ENCODE data around the gene MAP3K6.

Gene MAP3K6

GRCh38 chr1:27357281-27358037 is 9.3 kb downstream of the MAP3K6 start:
- peaks cover 8% of the 10 kb centered on the region for H3K36me3 ChIP-seq

DNA sequence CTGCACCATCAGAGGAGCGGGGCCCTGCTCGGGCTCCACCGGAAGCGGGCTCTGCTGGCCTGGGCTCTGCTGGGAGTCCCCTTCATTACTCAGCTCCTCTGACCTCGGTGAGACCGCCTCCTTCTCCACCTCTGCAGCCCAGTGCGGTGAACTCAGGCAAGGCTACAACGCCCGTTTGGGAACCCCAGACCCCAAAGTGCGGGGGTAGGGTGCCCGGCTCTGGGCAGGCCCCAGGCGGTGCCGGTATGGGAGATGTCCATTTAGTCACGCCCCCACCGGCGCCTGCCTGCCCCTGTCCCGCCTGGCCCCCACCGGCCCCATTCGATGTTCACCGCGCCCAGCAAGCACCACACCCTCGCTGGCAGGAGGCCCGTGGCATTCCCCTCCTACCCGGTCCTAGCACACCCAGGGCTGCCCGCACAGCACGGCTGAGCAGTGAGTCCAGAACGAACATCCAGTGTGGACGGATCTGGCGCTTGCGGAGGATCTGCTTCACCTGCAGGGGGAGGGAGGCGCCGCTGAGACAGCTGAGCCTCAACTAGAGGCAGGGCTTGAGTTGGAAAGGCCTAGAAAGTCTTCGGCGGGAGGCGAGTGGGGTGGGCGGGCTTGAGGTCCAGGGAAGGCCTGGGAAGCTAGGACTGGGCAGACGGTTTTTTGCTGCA is 10.0 kb downstream of the MAP3K6 start:
- no peak overlapping the region for H3K4me3 ChIP-seq (ENCODE audit: low read depth, low read length)

More at GRCh38 chr1:27357281-27358037, 9.3 kb downstream of the MAP3K6 start:
- peak; percentile 70 for DNase-seq
- Histone ChIP-seq H3K27me3 (ENCODE audit: insufficient read depth, low read depth, severe bottlenecking) (no peaks in the 10 kb centered on the region), H3K27ac (no peak overlapping the region), H3K9me3 (ENCODE audit: severe bottlenecking) (no peaks in the 10 kb centered on the region), H3K4me3 (ENCODE audit: low read depth, low read length) (no peak overlapping the region)
- TF ChIP-seq, protein P1, sequence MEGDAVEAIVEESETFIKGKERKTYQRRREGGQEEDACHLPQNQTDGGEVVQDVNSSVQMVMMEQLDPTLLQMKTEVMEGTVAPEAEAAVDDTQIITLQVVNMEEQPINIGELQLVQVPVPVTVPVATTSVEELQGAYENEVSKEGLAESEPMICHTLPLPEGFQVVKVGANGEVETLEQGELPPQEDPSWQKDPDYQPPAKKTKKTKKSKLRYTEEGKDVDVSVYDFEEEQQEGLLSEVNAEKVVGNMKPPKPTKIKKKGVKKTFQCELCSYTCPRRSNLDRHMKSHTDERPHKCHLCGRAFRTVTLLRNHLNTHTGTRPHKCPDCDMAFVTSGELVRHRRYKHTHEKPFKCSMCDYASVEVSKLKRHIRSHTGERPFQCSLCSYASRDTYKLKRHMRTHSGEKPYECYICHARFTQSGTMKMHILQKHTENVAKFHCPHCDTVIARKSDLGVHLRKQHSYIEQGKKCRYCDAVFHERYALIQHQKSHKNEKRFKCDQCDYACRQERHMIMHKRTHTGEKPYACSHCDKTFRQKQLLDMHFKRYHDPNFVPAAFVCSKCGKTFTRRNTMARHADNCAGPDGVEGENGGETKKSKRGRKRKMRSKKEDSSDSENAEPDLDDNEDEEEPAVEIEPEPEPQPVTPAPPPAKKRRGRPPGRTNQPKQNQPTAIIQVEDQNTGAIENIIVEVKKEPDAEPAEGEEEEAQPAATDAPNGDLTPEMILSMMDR (IDR thresholded peaks at IDR 0.05; ENCODE audit: low read depth, low read length): peak; percentile 97

GRCh38 chr1:27356277-27356618 is 10.5 kb downstream of the MAP3K6 start:
- Histone ChIP-seq H3K36me3 (peaks cover 11% of the 10 kb centered on the region), H3K27me3 (ENCODE audit: insufficient read depth, low read depth, severe bottlenecking) (no peaks in the 10 kb centered on the region), H3K27ac (no peak overlapping the region), H3K9me3 (ENCODE audit: severe bottlenecking) (no peaks in the 10 kb centered on the region), H3K4me3 (ENCODE audit: low read depth, low read length) (no peak overlapping the region)
- TF ChIP-seq, protein P1 (IDR thresholded peaks at IDR 0.05; ENCODE audit: low read depth, low read length): no peak
- DNase-seq: no peak

More for the DNA sequence above, 10.0 kb downstream of the MAP3K6 start:
- Histone ChIP-seq H3K9me3 (ENCODE audit: severe bottlenecking) (no peaks in the 10 kb centered on the region), H3K27ac (no peak overlapping the region), H3K36me3 (peaks cover 8% of the 10 kb centered on the region), H3K27me3 (ENCODE audit: insufficient read depth, low read depth, severe bottlenecking) (no peaks in the 10 kb centered on the region)
- DNase-seq: peak; percentile 42
- TF ChIP-seq, protein P1 (IDR thresholded peaks at IDR 0.05; ENCODE audit: low read depth, low read length): peak; percentile 3; the same call in 1 of the 2 replicates

- Histone ChIP-seq H3K9me3 (ENCODE audit: severe bottlenecking) (no peaks in the 10 kb centered on the region), H3K27me3 (ENCODE audit: insufficient read depth, low read depth, severe bottlenecking) (no peaks in the 10 kb centered on the region), H3K4me3 (ENCODE audit: low read depth, low read length) (no peak overlapping the region), H3K27ac (no peak overlapping the region), H3K36me3 (peaks cover 11% of the 10 kb centered on the region)
- TF ChIP-seq, protein P1 (IDR thresholded peaks at IDR 0.05; ENCODE audit: low read depth, low read length): no peak
- no peak for DNase-seq
Observed at GRCh38 chr1:27355683-27356082, 11.1 kb downstream of the MAP3K6 start.

DNA sequence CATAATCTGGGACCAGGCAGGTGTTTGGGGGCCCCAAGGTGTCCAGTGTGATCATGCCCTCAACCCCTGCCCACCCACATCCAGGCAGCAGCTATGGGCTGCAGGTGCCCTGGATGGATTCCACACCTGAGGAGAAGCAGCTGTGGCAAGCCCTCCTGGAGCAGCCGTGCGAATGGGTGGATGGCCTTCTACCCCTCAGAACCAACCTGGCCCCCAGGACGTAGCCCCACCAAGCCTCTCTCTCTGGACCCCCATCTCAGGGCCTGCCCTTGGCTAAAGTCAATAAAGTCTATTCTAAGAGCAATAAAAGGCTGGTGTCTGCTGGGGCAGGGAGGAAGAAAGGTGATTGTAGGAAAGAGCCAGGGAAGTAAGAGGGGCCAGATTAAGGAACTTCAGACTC is 13.1 kb downstream of the MAP3K6 start:
- Histone ChIP-seq H3K9me3 (ENCODE audit: severe bottlenecking) (no peaks in the 10 kb centered on the region), H3K27ac (no peak overlapping the region)

More for the DNA sequence above, 13.1 kb downstream of the MAP3K6 start:
- no peaks in the 10 kb centered on the region for H3K27me3 ChIP-seq (ENCODE audit: insufficient read depth, low read depth, severe bottlenecking)
- H3K36me3 ChIP-seq: peaks cover 11% of the 10 kb centered on the region
- no peak overlapping the region for H3K4me3 ChIP-seq (ENCODE audit: low read depth, low read length)
- TF ChIP-seq, protein P1 (IDR thresholded peaks at IDR 0.05; ENCODE audit: low read depth, low read length): no peak
- DNase-seq: no peak
